Kidney (tissue), 14 donors: Measurements from ENCODE around the gene SIX4. TPM values are rescaled to one million over a fixed set of nuclear protein-coding genes. Genes with fewer than 3 reads are reported as not detected.

Experiments used
- DNase-seq, 5 donors: peaks; one replicate each; pipeline ENCODE4 v3.0.0-alpha.2; 2013 to 2020
- FAIRE-seq: peaks from 2 replicates; lab custom pipeline; 2012; peaks lifted over from hg19 to GRCh38; lab: Jason Lieb, UNC
- H3K27ac ChIP-seq, 2 donors: one replicate each; pipeline ENCODE4 v1.7.0; 2013; ENCODE audit warnings: low read depth in 2 of 2, low read length in 2 of 2, inconsistent platforms in 1 of 2
- H3K27me3 ChIP-seq: one replicate; pipeline ENCODE4 v1.7.1; 2013; ENCODE audit warnings: low read length, inconsistent platforms; ENCODE audit not compliant: control insufficient read depth, insufficient read depth
- H3K36me3 ChIP-seq, 3 donors: one replicate each; pipeline versions ENCODE4 v1.7.0 to v1.7.1; 2013; ENCODE audit warnings: low read length in 3 of 3, control low read depth in 1 of 3, inconsistent platforms in 1 of 3; ENCODE audit not compliant: insufficient read depth in 3 of 3, control insufficient read depth in 2 of 3
- H3K4me1 ChIP-seq, 3 donors: one replicate each; pipeline versions ENCODE4 v1.7.0 to v1.7.1; 2013; ENCODE audit warnings: low read length in 3 of 3, inconsistent platforms in 1 of 3, low read depth in 1 of 3; ENCODE audit not compliant: control insufficient read depth in 2 of 3, insufficient read depth in 2 of 3
- H3K4me3 ChIP-seq, 3 donors: one replicate each; pipeline versions ENCODE4 v1.7.0 to v1.8.1; 2013; ENCODE audit warnings: low read length in 3 of 3, control low read depth in 1 of 3, inconsistent platforms in 1 of 3
- H3K9ac ChIP-seq, 3 donors: one replicate each; pipeline versions ENCODE4 v1.7.0 to v1.7.1; 2013; ENCODE audit warnings: low read length in 3 of 3, control low read depth in 1 of 3, inconsistent platforms in 1 of 3
- H3K9me3 ChIP-seq, 3 donors: one replicate each; pipeline versions ENCODE4 v1.7.0 to v1.7.1; 2013; ENCODE audit warnings: low read length in 3 of 3, control low read depth in 1 of 3, inconsistent platforms in 1 of 3; ENCODE audit not compliant: control insufficient read depth in 2 of 3, insufficient read depth in 1 of 3
- intact Hi-C: fragments of 100-400 bp; cut with DNase I; formaldehyde crosslinking; loops from one replicate; pipeline ENCODE4 v1.11.1; 2022
- polyA plus RNA-seq: library from polyadenylated mRNA; stranded (reverse); fragments of 350-450 nt; fragmentation: Illumina TruSeq; extraction: RNeasy Lipid Tissue Mini Kit (QIAGEN cat#74804); gene quantifications from one replicate; pipeline ENCODE4 v1.2.3, GENCODE V29; 2014; ENCODE audit warnings: low read depth, low replicate concordance; ENCODE audit not compliant: insufficient read depth
- total RNA-seq: library from RNA; stranded (reverse); fragmentation: NEBNext Ultra II Directional; extraction: Animal tissue kit (Norgen Biotek cat#: 25700); gene quantifications from one replicate; pipeline ENCODE4 v1.2.1, GENCODE V29; 2021
- TF ChIP-seq, protein P1 (sequence below): IDR thresholded peaks from 3 replicates; pipeline ENCODE4 v1.5.1; 2012; ENCODE audit warnings: mild to moderate bottlenecking, moderate library complexity, borderline replicate concordance; ENCODE audit not compliant: insufficient read depth; ENCODE audit errors: extremely low read depth
- donor health status: control.
- donor health status: control.
- donor health status: control.
- donor health status: control.
- donor health status: control.
- donor health status: DM: yes; HTN: yes; CAD: no.
- donor health status: Normal renal cell carcinoma (clear cell type).

The SIX4 gene
- total and polyA plus RNA-seq, 2 donors from 2014 or later, result 0.75 to 2.8 TPM

DNA sequence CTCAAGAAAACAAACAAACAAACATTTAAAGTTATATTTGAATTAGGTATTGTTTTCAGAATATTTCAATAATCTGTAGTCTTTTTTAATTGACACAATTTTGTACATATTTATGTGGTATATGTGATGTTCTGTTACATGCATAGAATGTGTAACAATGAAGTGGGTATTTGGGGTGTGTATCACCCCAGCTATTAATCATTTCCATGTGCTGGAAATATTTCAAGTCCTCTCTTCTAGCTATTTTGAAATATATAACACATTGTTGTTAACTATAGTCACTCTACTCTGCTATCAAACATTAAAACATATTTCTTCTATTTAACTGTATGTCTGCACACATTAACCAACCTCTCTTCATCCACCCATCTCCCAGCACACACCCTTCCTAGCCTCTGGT, 42.9 kb downstream of the SIX4 start:
- TF ChIP-seq, protein P1, sequence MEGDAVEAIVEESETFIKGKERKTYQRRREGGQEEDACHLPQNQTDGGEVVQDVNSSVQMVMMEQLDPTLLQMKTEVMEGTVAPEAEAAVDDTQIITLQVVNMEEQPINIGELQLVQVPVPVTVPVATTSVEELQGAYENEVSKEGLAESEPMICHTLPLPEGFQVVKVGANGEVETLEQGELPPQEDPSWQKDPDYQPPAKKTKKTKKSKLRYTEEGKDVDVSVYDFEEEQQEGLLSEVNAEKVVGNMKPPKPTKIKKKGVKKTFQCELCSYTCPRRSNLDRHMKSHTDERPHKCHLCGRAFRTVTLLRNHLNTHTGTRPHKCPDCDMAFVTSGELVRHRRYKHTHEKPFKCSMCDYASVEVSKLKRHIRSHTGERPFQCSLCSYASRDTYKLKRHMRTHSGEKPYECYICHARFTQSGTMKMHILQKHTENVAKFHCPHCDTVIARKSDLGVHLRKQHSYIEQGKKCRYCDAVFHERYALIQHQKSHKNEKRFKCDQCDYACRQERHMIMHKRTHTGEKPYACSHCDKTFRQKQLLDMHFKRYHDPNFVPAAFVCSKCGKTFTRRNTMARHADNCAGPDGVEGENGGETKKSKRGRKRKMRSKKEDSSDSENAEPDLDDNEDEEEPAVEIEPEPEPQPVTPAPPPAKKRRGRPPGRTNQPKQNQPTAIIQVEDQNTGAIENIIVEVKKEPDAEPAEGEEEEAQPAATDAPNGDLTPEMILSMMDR, result no peak
- DNase-seq, result no peak
- no peaks in the 10 kb centered on the region for H3K9me3 ChIP-seq
- H3K9ac ChIP-seq, result no peak overlapping the region
- no peak overlapping the region for H3K27ac ChIP-seq
- H3K27me3 ChIP-seq, result no peaks in the 10 kb centered on the region
- no peak overlapping the region for H3K4me3 ChIP-seq
- H3K36me3 ChIP-seq, result no peaks in the 10 kb centered on the region
- no peak for FAIRE-seq
- intact Hi-C loops, result no loop called here
- H3K4me1 ChIP-seq, result no peaks in the 10 kb centered on the region

DNA sequence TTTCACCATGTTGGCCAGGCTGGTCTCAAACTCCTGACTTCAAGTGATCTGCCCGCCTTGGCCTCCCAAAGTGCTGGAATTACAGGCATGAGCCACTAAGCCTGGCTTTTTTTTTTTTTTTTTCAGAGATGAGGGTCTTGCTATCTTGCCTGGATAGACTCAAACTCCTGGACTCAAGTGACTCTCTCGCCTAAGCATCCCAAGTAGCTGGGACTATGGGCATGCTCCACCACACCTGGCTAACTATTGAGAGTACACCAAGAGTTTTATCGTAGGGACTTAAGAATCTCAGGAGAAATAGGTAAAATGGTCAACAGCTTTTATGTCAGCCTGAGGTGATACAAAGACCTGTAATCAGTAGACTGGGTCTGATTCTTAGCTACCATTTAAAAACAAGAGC, 43.6 kb downstream of the SIX4 start:
- Histone ChIP-seq H3K36me3 (no peaks in the 10 kb centered on the region), H3K27me3 (no peaks in the 10 kb centered on the region), H3K4me1 (no peaks in the 10 kb centered on the region), H3K4me3 (no peak overlapping the region), H3K27ac (no peak overlapping the region), H3K9ac (no peak overlapping the region), H3K9me3 (no peaks in the 10 kb centered on the region)
- intact Hi-C loops, result no loop called here
- DNase-seq (no peak), FAIRE-seq (no peak)
- TF ChIP-seq, protein P1, result no peak

DNA sequence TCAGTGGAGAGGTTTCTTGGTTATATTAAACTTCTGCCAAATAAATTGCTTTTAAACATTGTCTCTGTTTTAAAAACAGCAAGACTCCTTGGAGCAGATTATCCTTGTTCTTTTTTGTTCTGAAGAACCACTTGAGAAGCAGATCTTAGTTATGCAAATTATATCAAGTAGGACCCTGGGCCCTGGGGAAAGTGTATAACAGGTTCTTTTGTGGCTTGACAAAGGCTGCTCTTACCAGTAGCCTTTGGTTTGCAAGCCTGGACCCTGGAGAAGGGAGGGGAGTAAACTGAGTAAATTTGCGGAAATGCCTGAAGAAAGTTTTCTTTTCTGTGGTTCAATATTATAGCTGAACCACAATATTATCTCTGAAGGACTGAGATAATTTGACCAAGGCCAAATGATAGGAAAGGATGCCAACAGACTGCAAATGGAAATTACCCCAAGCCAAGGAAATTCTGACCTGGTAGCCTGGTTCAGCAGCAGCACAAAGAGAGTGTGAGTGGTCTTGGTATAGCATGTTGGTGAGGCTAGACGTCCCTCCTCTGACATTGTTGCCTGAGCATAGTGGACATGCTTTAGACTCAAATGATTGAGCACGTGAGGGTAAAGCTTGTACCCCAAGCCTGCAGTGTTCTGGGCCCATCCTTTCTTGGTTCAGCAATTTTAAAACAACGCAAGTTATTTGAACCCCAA, 44.4 kb downstream of the SIX4 start:
- Histone ChIP-seq H3K4me3 (no peak overlapping the region), H3K4me1 (no peaks in the 10 kb centered on the region)
- FAIRE-seq, result no peak

More for the DNA sequence above, 44.4 kb downstream of the SIX4 start:
- intact Hi-C loops, result no loop called here
- no peaks in the 10 kb centered on the region for H3K27me3 ChIP-seq
- H3K27ac ChIP-seq, result no peak overlapping the region
- H3K9me3 ChIP-seq, result no peaks in the 10 kb centered on the region
- no peak overlapping the region for H3K9ac ChIP-seq
- H3K36me3 ChIP-seq, result no peaks in the 10 kb centered on the region
- TF ChIP-seq, protein P1, result no peak
- DNase-seq, result no peak
